Skeletal muscle satellite cell (primary cell): ENCODE data around the gene MAMDC4.

Experiments
- H3K27me3 ChIP-seq: 2 replicates; pipeline ENCODE4 v1.7.0; 2013; ENCODE audit warnings: low read length; ENCODE audit not compliant: control insufficient read depth, insufficient read depth
- H3K36me3 ChIP-seq: 2 replicates; pipeline ENCODE4 v1.7.0; 2013; ENCODE audit warnings: mild to moderate bottlenecking, control low read depth, low read length; ENCODE audit not compliant: insufficient read depth
- H3K4me1 ChIP-seq: 2 replicates; pipeline ENCODE4 v1.7.0; 2013; ENCODE audit warnings: low read length; ENCODE audit not compliant: control insufficient read depth, insufficient read depth
- H3K4me2 ChIP-seq: 2 replicates; pipeline ENCODE4 v1.7.0; 2013; ENCODE audit warnings: mild to moderate bottlenecking, low read length
- H3K4me3 ChIP-seq: 2 replicates; pipeline ENCODE4 v1.7.0; 2013; ENCODE audit warnings: low read length
- H3K9ac ChIP-seq: 2 replicates; pipeline ENCODE4 v1.7.0; 2013; ENCODE audit warnings: mild to moderate bottlenecking, low read depth, low read length, moderate library complexity
- H3K9me3 ChIP-seq: replicated peaks from 2 replicates; pipeline ENCODE4 v1.7.0; 2013; ENCODE audit warnings: mild to moderate bottlenecking, control low read depth, low read length

The MAMDC4 gene

DNA sequence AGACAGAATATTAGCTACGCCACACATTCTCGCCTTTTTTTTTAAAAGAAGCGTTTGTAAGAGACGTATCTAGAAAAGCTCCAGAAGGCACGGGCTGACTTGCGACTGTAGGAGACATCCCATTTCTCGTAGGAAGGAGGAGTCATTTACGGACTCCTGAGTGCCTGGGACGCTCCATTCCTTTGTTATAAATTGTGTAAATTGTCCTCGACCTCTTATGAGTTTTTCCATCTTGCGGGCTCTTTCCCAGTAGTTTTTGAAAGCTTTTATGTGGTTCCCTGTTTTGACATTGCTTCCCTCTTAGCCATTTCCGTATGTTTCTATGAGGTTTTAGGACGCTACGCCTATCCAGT, 43.4 kb upstream of the MAMDC4 start:
- Histone ChIP-seq H3K4me3 (peak overlapping the region; percentile 87), H3K36me3 (peaks cover 16% of the 10 kb centered on the region), H3K9me3 (no peaks in the 10 kb centered on the region), H3K4me1 (peaks cover 21% of the 10 kb centered on the region), H3K9ac (peak overlapping the region; percentile 93), H3K4me2 (peak overlapping the region; percentile 100), H3K27me3 (no peaks in the 10 kb centered on the region)

DNA sequence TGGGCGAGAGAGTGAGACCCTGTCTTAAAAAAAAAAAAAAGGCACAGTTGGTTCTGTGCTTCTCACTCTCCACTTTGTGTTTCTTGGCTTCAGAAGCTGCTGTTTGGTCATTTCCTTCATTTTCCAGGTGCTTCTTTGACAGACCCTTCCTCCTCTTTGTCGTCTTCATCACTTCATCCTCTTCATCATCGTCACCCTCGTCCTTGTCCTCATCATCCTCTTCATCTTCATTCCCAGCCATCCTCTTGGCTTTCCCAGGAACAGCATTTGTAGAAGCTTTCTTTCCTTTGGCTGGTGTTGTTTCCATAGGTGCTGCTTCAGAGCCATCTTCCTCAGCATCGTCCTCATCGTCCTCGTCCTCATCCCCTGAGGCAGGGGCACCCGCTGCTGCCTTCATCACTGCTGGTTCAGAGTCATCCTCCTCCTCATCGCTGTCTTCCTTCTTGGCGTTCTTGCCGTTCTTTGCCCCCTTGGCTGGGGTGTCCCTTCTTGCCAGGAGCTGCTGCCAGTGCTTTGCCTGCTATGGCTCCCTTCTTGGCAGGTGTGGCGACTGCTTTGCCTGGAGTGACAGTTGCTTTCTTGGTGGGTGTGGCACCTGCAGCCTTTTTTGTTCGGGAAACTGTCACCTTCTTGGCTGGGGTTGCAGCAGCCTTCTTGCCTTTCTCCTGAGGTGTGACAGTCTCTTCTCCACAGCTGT, 37.3 kb upstream of the MAMDC4 start:
- H3K4me1 ChIP-seq: peaks cover 3% of the 10 kb centered on the region
- H3K27me3 ChIP-seq: no peaks in the 10 kb centered on the region
- no peak overlapping the region for H3K4me3 ChIP-seq
- no peak overlapping the region for H3K4me2 ChIP-seq
- H3K9ac ChIP-seq: no peak overlapping the region
- no peaks in the 10 kb centered on the region for H3K9me3 ChIP-seq
- H3K36me3 ChIP-seq: peaks cover 26% of the 10 kb centered on the region

DNA sequence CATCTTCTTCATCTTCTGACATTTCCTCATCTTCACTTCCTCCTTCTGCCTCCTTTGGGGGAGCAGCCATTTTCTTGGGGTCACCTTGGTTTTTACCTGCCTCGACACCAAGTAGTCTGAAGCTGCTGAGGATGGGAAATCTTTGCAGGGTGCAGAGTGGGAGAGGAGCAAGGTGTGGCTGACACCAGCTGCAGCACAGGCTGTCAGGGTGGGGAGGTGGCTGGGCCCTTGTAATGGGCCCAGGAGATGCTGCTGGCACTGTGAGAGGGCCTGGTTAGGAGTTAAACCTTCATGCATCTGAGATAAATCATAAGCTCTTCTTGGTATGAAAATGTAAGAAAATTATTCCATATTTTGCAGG, 36.7 kb upstream of the MAMDC4 start:
- H3K9me3 ChIP-seq: no peaks in the 10 kb centered on the region
- H3K36me3 ChIP-seq: peaks cover 26% of the 10 kb centered on the region

DNA sequence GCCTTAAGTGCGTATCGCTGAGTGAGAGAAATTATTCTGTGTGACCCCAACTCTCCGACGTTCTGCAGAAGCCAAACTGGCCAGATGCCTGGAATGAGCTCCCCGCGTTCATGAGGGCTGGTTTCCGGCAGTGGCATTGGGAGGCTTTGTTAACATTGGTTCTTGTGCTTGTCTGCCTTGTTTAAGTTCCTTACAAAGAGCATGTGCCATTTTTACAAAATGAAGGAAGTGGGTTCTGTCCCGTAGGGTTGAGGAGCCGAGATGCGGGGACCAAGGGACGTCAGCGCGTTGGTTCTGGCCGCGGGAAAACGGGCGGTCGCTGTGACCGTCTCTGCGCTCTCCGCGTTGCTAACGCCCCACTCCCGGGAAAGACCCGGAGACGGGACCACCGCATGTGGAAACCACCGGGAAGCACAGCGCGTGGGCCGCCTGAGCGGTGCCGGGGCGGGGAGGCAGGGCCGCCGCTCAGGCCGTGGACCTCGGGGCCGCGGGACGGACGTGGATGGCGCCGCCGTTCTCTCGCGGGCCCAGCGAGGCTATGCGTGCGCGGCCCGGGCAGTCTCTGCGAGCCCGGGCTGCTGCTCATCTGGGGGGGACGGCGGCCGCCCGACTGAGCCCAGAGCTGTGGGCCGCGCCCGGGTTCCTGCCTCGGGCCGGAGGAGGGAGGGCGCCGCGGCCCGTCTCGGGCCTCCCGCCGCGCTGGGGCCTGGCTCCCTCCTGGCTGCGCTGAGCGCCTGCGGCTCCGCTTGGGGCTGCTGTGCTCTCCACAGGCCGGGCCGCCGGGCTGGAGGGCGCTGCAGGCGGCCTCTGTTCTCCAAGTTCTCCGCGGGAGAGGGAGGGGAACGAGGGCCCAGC, 30.9 kb upstream of the MAMDC4 start:
- H3K9me3 ChIP-seq: no peaks in the 10 kb centered on the region
- peaks cover 14% of the 10 kb centered on the region for H3K36me3 ChIP-seq
- H3K4me3 ChIP-seq: no peak overlapping the region
- no peaks in the 10 kb centered on the region for H3K4me1 ChIP-seq
- H3K27me3 ChIP-seq: no peaks in the 10 kb centered on the region
- H3K9ac ChIP-seq: no peak overlapping the region
- no peak overlapping the region for H3K4me2 ChIP-seq

More for the DNA sequence above, 36.7 kb upstream of the MAMDC4 start:
- Histone ChIP-seq H3K27me3 (no peaks in the 10 kb centered on the region), H3K9ac (no peak overlapping the region), H3K4me2 (no peak overlapping the region), H3K4me1 (no peaks in the 10 kb centered on the region), H3K4me3 (no peak overlapping the region)

DNA sequence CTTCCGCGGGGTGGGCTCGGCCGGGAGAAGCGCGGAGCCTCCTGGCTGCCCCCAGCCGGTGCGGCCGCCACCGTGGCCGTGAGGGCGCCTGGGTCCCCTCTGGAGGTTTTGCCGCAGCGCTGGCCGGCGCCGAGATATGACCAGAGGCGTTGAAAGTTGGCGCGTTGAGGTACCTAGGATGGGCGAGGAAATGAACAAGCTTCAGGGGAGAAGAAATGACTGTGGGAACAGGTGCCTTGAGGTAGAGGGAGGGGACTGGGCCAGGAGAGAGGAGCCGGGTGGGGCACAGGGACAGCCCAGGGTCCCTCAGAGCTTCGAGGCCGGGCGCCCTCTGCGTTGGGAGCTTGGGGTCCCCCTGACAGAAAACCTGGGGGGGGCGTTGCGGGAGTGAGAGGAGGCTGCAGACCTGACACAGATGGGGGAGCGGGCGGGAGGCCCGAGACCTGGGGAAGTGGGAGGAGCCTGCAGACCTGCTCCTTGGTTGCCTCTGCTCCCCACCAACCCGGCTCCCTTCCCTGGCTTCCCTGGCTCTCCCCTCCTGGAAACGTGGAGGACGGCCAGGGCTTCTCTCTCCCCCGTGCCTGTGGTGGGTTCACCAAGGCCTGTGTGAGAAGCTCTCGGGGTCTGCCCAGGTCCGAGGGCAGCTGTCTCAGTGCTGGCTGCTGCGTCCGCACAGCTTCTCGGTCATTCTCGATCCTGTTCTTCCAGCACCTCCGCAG, 30.2 kb upstream of the MAMDC4 start:
- Histone ChIP-seq H3K4me2 (no peak overlapping the region), H3K4me1 (no peaks in the 10 kb centered on the region), H3K27me3 (no peaks in the 10 kb centered on the region), H3K4me3 (no peak overlapping the region), H3K36me3 (peaks cover 21% of the 10 kb centered on the region), H3K9ac (no peak overlapping the region), H3K9me3 (no peaks in the 10 kb centered on the region)

DNA sequence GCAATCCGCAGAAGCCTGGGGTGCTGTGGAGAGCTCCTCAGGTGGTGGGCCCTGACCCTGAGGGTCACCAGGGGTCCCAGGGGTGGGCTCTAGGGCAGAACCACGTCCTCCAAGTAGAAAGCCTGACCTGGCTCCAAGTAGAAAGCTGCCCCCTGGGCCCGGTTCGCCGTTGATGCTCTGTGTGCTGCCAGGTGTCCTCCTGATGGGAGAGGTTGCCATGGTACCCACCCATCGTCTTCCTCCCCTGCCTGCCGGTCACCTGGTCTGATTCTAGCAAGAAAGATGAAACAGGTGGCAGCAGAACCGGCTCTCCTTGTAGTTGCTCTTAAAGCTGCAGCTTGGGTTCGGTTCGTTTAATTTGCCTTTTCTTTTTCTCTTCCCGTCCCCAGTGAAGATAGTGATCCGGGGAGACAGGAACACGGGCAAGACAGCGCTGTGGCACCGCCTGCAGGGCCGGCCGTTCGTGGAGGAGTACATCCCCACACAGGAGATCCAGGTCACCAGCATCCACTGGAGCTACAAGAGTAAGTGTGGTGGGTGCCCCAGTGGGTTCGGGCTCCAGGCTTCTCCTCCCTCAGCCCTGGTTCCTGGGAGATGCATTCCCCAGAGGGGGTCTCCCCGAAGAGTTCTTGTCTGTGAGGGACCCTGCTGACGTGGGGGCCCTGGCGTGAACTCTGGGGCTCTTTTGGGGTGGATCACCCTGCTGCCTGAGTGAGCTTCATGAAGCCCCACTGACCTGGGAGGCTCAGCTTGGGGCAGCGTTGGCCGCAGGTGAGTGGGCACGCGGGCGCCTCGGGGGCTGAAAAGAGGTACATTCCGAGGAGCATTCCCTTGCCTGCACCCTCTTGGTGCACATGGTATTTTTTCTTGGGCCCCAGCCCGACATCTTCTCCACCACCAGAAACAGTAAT, 28.8 kb upstream of the MAMDC4 start:
- no peaks in the 10 kb centered on the region for H3K27me3 ChIP-seq
- H3K4me2 ChIP-seq: no peak overlapping the region
- no peaks in the 10 kb centered on the region for H3K9me3 ChIP-seq
- H3K4me1 ChIP-seq: no peaks in the 10 kb centered on the region
- H3K4me3 ChIP-seq: no peak overlapping the region
- no peak overlapping the region for H3K9ac ChIP-seq
- H3K36me3 ChIP-seq: peaks cover 21% of the 10 kb centered on the region

DNA sequence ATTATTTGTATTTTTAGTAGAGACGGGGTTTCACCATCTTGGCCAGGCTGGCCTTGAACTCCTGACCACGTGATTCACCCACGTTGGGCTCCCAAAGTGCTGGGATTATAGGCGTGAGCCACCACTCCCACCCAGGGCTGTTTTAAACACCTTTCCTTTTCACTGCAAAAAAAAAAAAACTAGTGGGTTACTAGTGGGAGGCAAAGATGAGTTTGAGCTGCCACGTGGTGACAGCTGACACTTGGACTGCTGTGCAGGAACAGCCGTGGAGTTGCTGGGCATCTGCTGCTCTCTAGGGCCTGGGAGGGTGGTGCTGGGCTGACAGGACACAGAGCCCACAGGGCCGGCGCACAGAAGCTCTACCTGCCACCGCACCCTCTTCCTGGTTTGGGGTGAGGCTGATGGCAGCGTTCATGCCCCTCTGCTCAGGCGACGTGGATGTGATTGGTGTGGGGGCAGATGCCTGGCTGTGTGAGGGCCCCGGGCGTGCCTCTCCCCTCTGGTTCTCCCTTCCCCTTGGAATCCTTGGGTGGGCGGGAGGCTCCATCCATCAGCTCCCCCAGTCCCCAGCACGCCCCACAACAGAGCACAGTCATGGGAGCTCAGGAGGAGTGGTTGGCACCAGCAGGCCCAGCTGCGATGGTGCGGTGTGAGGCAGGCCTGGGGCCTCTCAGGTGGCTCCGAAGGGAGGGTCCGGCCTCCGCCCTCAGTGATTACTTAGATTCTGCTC, 27.5 kb upstream of the MAMDC4 start:
- no peak overlapping the region for H3K4me2 ChIP-seq
- no peak overlapping the region for H3K9ac ChIP-seq
- H3K4me3 ChIP-seq: no peak overlapping the region
- no peaks in the 10 kb centered on the region for H3K4me1 ChIP-seq
- no peaks in the 10 kb centered on the region for H3K9me3 ChIP-seq
- H3K36me3 ChIP-seq: peaks cover 31% of the 10 kb centered on the region
- no peaks in the 10 kb centered on the region for H3K27me3 ChIP-seq

DNA sequence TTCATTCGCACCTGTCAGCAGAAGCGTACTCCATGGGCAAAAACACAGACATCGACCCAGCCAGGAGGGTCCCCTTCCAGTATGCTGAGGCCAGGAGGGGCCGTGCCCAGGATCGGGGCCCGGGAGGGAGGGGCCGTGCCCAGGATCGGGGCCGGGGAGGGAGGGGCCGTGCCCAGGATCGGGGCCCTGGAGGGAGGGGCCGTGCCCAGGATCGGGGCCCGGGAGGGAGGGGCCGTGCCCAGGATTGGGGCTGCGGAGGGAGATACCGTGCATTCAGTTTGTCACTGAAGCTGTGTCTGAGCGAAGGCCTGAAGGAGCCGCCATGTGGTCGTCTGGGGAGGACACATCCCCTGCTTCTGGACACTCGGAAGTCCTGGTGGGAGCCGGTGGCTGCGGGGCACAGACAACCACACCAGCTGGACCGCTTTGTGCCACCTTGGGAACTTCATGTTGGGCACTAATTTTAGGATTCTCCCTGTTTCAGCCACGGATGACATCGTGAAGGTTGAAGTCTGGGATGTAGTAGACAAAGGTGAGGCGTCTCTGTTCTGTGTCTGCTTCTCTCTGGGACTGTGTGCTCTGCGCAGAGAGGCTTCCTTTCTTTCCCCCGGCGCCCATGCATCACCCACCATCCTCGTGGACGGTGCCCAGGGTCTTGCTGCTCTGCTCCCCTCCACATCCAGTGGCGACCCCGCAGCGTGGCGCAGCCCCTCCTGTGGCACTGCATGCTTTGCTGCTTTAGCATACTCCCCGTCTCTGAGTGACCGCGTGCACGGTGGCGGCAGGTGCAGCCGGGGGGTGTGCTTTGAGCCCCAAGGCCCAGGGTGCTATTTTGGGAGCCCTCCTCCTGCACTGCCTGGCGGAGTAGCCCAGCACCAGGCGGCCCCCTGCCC, 26.6 kb upstream of the MAMDC4 start:
- H3K9me3 ChIP-seq: no peaks in the 10 kb centered on the region
- H3K36me3 ChIP-seq: peaks cover 40% of the 10 kb centered on the region
- H3K4me3 ChIP-seq: no peak overlapping the region
- no peak overlapping the region for H3K9ac ChIP-seq
- H3K4me1 ChIP-seq: no peaks in the 10 kb centered on the region
- no peak overlapping the region for H3K4me2 ChIP-seq
- no peaks in the 10 kb centered on the region for H3K27me3 ChIP-seq

DNA sequence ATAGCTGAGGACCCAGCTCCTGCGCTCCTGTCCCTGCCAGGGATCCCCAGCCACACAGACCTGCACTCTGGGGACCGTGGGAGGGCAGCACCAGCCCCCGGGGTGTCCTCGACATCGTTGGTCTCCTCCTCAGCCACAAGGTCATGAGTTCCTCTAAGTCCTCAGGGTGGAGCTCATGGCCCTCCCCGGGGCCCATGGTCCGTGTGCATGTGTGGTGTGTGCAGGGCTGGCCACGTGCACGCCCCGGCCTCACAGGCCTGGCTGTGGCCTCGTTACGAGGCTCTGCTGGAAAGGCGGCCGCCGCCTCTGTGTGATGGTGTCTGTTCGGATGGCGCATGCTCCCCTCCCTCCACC, 26.0 kb upstream of the MAMDC4 start:
- no peak overlapping the region for H3K4me3 ChIP-seq
- no peaks in the 10 kb centered on the region for H3K9me3 ChIP-seq
- peaks cover 46% of the 10 kb centered on the region for H3K36me3 ChIP-seq
- H3K9ac ChIP-seq: no peak overlapping the region
- no peaks in the 10 kb centered on the region for H3K4me1 ChIP-seq
- H3K4me2 ChIP-seq: no peak overlapping the region
- H3K27me3 ChIP-seq: no peaks in the 10 kb centered on the region
